Activated CD4-positive, alpha-beta T cell treated with anti-CD3 and anti-CD28 coated beads, Interleukin-2, amount 10 ng/mL, durations not matched to agents 24 days and 14 days (primary cell): ENCODE data around the gene KLHDC8A. TPM values are rescaled to one million over a fixed set of nuclear protein-coding genes. Genes with fewer than 3 reads are reported as not detected.
A peak's percentile ranks its signal among the peaks of the same experiment; 100 is the strongest.

Experiments used
- DNase-seq: peaks from one replicate; pipeline ENCODE4 v3.0.0; 2022
- H3K27ac Mint-ChIP-seq: one replicate; pipeline ENCODE4 v1.8.0; 2022; ENCODE audit warnings: mild to moderate bottlenecking, mixed read lengths
- H3K27me3 Mint-ChIP-seq: one replicate; pipeline ENCODE4 v1.8.0; 2022; ENCODE audit warnings: mixed read lengths
- H3K36me3 Mint-ChIP-seq: one replicate; pipeline ENCODE4 v1.8.0; 2022; ENCODE audit warnings: low read depth, mild to moderate bottlenecking, mixed read lengths
- H3K4me1 Mint-ChIP-seq: one replicate; pipeline ENCODE4 v1.8.0; 2021; ENCODE audit warnings: mixed read lengths
- H3K4me3 Mint-ChIP-seq: one replicate; pipeline ENCODE4 v1.8.0; 2022; ENCODE audit warnings: mild to moderate bottlenecking, moderate library complexity, mixed read lengths
- H3K9me3 Mint-ChIP-seq: one replicate; pipeline ENCODE4 v1.8.0; 2021; ENCODE audit warnings: mixed read lengths
- intact Hi-C: fragments of 100-400 bp; cut with micrococcal nuclease; formaldehyde crosslinking; loops from one replicate; pipeline ENCODE4 v1.15.1; 2023
- total RNA-seq: library from RNA; stranded (reverse); gene quantifications from 2 replicates; pipeline ENCODE4 v1.2.3, GENCODE V29; 2022

The KLHDC8A gene
- total RNA-seq, 1 donor from 2014 or later: 0.44 TPM

GRCh38 chr1:205313563-205314308 lies 43.0 kb downstream of the KLHDC8A start:
- peaks cover 34% of the 10 kb centered on the region for H3K36me3 Mint-ChIP-seq
- H3K9me3 Mint-ChIP-seq: no peaks in the 10 kb centered on the region
- H3K4me1 Mint-ChIP-seq: peaks cover 64% of the 10 kb centered on the region
- peak; percentile 82 for DNase-seq
- peak overlapping the region; percentile 89 for H3K27ac Mint-ChIP-seq
- no peaks in the 10 kb centered on the region for H3K27me3 Mint-ChIP-seq
- H3K4me3 Mint-ChIP-seq: peak overlapping the region; percentile 85
- intact Hi-C loops: loop anchor here (1.0 kb wide), 2 partner anchors 8 to 25 kb away; partner anchors contain the start of gene NUAK2

DNA sequence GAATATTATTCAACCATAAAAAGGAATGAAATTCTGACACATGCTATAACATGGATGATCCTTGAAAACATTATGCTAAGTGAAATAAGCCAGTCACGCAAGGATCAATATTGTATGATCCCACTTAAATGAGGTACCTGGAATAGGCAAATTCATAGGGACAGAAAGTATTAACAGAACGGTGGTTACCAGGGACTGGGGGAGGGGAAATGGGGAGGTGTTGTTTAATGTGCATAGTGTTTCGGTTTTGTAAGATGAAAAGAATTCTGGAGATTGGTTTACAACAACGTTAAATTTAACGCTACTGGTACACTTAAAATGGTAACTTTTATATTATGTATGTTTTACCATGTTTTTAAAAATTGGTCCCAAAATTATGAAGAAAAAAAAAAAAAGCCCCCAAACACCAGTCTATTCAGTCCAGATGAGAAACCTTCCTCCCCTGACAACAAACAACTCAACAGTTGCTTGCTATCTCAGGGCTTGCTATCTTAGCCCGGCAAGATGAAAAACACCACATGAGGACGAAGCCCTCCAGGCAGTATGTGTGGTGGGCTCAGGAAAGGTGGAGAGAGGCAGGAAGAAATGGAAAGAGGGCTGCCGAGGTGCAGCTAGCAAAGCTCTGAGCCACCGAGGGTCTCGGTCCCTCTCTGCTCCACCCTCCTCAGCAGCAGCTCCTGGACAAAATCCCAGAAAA lies 43.7 kb downstream of the KLHDC8A start:
- Mint-ChIP-seq H3K27me3 (no peaks in the 10 kb centered on the region), H3K27ac (peak overlapping the region; percentile 89), H3K4me3 (peak overlapping the region; percentile 85), H3K36me3 (peaks cover 41% of the 10 kb centered on the region), H3K4me1 (peaks cover 60% of the 10 kb centered on the region), H3K9me3 (no peaks in the 10 kb centered on the region)
- intact Hi-C loops: loop anchor here (1.0 kb wide), 2 partner anchors 8 to 25 kb away; partner anchors contain the start of gene NUAK2
- no peak for DNase-seq

- Mint-ChIP-seq H3K36me3 (peaks cover 57% of the 10 kb centered on the region), H3K9me3 (no peaks in the 10 kb centered on the region), H3K27me3 (no peaks in the 10 kb centered on the region), H3K27ac (no peak overlapping the region), H3K4me3 (no peak overlapping the region), H3K4me1 (peaks cover 46% of the 10 kb centered on the region)
- no peak for DNase-seq
- intact Hi-C loops: no loop called here
Measured at GRCh38 chr1:205310976-205311704, 45.6 kb downstream of the KLHDC8A start.

DNA sequence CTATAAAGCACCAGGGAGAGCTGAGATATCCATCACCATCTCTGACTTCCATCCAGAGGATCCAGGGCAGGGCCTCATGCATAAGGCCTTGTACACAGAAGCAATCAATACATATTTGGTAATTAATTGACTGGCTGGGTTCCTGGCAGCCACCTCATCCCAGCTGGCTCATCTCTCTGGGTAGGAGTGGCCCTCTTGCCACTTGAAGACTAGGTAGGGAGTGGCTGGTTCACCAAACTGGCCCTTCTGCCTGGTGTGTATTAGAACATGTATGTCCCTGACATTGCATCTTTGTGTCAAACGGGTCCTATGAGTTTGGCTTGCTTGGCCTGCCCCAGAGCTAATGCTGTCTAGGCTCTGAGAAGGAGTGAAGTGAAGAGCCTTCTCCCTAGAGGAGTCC lies 47.0 kb downstream of the KLHDC8A start:
- no peaks in the 10 kb centered on the region for H3K27me3 Mint-ChIP-seq
- intact Hi-C loops: no loop called here
- peaks cover 68% of the 10 kb centered on the region for H3K36me3 Mint-ChIP-seq
- H3K27ac Mint-ChIP-seq: no peak overlapping the region
- DNase-seq: no peak
- H3K4me1 Mint-ChIP-seq: peaks cover 44% of the 10 kb centered on the region
- H3K9me3 Mint-ChIP-seq: no peaks in the 10 kb centered on the region
- H3K4me3 Mint-ChIP-seq: no peak overlapping the region

DNA sequence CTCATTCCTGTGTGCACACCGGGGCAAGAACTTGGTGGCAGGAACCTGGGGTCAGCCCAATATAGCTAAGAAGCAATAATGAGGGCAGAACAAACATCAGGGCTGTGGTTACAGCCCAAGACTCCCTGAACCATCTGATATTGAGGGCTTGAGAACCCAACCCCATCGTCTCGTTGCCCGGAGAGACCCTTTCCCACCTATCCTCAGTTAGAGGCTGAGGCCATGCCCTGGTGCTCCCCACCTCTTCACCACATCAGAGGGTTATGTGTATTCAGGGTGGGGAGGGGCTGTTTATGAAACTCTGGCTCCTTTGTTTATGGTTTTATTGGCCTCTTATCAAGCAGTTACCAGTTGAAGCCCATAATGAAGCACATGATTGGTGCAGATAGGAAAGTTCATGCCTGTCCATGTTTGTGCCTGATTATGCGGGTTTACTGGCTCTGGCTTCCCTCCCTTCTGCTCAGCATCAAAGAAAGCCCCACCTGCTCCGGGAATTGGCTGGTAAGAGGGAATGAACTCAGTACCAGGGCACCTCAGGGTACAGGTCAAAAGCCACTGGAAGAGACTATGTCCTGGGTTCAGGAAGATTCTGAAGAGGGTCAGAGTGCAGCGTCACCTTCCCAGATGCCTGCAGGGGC lies 49.7 kb downstream of the KLHDC8A start:
- intact Hi-C loops: no loop called here
- Mint-ChIP-seq H3K9me3 (no peaks in the 10 kb centered on the region), H3K27me3 (no peaks in the 10 kb centered on the region), H3K27ac (no peak overlapping the region), H3K36me3 (peaks cover 68% of the 10 kb centered on the region), H3K4me1 (peaks cover 27% of the 10 kb centered on the region), H3K4me3 (no peak overlapping the region)
- DNase-seq: no peak

DNA sequence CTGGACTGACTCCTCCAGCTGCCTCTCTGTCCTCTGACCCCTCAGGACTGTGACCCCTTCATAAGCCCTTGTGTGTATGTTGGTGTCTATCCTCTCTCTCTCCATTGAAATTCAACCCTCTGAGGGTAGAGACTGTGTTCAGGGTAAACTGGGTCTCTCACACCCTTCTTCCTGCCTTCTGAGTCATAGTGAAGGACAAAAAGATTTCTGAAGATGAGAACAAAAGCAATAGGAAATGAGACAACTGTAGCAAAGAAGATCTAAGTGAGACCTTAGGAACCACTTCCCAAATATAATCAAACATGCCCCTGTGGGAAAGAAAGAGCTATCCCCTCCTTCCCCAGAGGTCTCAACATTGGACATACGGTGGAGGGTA lies 52.0 kb downstream of the KLHDC8A start:
- H3K9me3 Mint-ChIP-seq: no peaks in the 10 kb centered on the region
- H3K27ac Mint-ChIP-seq: peak overlapping the region; percentile 67
- H3K4me3 Mint-ChIP-seq: no peak overlapping the region
- H3K36me3 Mint-ChIP-seq: peaks cover 52% of the 10 kb centered on the region
- peaks cover 21% of the 10 kb centered on the region for H3K4me1 Mint-ChIP-seq
- intact Hi-C loops: no loop called here
- H3K27me3 Mint-ChIP-seq: no peaks in the 10 kb centered on the region
- DNase-seq: no peak

DNA sequence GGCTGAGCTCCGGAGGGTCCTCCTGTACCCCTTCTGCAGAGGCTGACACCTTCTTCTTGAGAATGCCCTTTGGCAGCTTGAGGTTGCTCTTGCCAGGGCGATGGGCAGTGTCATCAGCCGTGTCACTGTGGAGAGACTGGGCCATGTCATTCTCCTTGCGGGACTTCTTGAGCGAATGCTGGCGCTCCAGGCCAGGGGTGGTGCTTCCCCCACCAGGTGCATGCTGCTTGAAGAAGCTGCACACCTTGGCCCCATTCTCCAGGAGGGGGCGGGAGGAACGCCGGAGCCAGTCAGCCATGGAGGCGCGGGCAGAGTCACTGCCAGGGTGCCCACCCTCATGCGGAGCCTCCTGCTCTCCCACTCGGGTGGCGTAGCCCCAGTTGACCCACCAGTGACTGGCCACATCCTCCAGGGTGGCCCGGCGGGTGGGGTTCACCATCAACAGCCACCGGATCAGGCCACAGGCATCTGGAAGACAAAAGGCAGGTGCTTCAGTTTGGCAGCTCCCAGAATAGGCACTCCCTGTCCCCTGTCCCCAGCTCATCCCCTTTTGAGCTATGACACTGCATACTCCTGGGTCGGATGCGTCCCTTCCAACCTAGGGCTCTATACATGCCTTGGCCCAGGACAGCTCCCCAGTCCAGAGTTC lies 52.6 kb downstream of the KLHDC8A start:
- H3K9me3 Mint-ChIP-seq: no peaks in the 10 kb centered on the region
- peaks cover 21% of the 10 kb centered on the region for H3K4me1 Mint-ChIP-seq
- H3K36me3 Mint-ChIP-seq: peaks cover 50% of the 10 kb centered on the region
- peak overlapping the region; percentile 67 for H3K27ac Mint-ChIP-seq
- no peak overlapping the region for H3K4me3 Mint-ChIP-seq
- no peaks in the 10 kb centered on the region for H3K27me3 Mint-ChIP-seq
- intact Hi-C loops: no loop called here
- DNase-seq: no peak

GRCh38 chr1:205303247-205303888 lies 53.4 kb downstream of the KLHDC8A start:
- intact Hi-C loops: no loop called here
- H3K27ac Mint-ChIP-seq: no peak overlapping the region
- no peaks in the 10 kb centered on the region for H3K27me3 Mint-ChIP-seq
- DNase-seq: no peak
- peaks cover 21% of the 10 kb centered on the region for H3K4me1 Mint-ChIP-seq
- no peak overlapping the region for H3K4me3 Mint-ChIP-seq
- H3K9me3 Mint-ChIP-seq: no peaks in the 10 kb centered on the region
- H3K36me3 Mint-ChIP-seq: peaks cover 45% of the 10 kb centered on the region

- Mint-ChIP-seq H3K4me1 (peaks cover 26% of the 10 kb centered on the region), H3K36me3 (peaks cover 33% of the 10 kb centered on the region), H3K4me3 (no peak overlapping the region), H3K27ac (no peak overlapping the region), H3K9me3 (no peaks in the 10 kb centered on the region), H3K27me3 (no peaks in the 10 kb centered on the region)
- DNase-seq: no peak
- intact Hi-C loops: no loop called here
Measured at GRCh38 chr1:205301842-205302588, 54.7 kb downstream of the KLHDC8A start.

GRCh38 chr1:205301205-205301821 lies 55.4 kb downstream of the KLHDC8A start:
- Mint-ChIP-seq H3K4me1 (peaks cover 28% of the 10 kb centered on the region), H3K27me3 (no peaks in the 10 kb centered on the region), H3K36me3 (peaks cover 27% of the 10 kb centered on the region), H3K27ac (no peak overlapping the region), H3K9me3 (no peaks in the 10 kb centered on the region), H3K4me3 (no peak overlapping the region)
- no peak for DNase-seq
- intact Hi-C loops: no loop called here

- H3K27me3 Mint-ChIP-seq: no peaks in the 10 kb centered on the region
- H3K9me3 Mint-ChIP-seq: no peaks in the 10 kb centered on the region
- intact Hi-C loops: no loop called here
- peaks cover 25% of the 10 kb centered on the region for H3K4me1 Mint-ChIP-seq
- no peak overlapping the region for H3K27ac Mint-ChIP-seq
- H3K36me3 Mint-ChIP-seq: peaks cover 19% of the 10 kb centered on the region
- DNase-seq: no peak
- H3K4me3 Mint-ChIP-seq: no peak overlapping the region
Measured at GRCh38 chr1:205300149-205300548, 56.6 kb downstream of the KLHDC8A start.
